HK-2 (cell line): ENCODE data around the gene ACSM2A.
"Not testable (repeated sequence)": the region's sequence is repeated elsewhere in the genome, so short reads cannot be mapped to it uniquely, and the experiment has no call there.

Experiments
- DNase-seq: peaks from one replicate; pipeline ENCODE4 v3.0.0-alpha.2; 2018; ENCODE audit not compliant: unreplicated experiment

Gene ACSM2A

DNA sequence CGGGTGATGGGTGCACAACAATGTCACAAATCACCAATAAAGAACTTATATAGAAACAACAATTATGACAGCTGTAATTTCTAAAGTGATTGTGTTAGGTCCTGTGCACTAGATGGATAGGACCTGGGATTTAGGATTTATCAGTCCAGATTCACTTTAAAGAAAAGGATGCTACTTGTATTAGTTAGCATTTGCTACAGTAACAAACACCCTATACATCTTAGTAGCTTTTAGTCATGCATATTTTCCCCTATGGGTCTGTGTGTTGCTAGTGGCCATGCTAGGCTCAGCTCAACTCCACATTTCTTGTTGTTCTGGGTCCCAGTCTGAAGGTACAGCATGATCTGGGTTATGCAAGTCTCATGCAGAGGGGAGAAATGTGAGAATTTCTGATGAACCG, 7.9 kb downstream of the ACSM2A start:
- DNase-seq, result not testable (repeated sequence)

DNA sequence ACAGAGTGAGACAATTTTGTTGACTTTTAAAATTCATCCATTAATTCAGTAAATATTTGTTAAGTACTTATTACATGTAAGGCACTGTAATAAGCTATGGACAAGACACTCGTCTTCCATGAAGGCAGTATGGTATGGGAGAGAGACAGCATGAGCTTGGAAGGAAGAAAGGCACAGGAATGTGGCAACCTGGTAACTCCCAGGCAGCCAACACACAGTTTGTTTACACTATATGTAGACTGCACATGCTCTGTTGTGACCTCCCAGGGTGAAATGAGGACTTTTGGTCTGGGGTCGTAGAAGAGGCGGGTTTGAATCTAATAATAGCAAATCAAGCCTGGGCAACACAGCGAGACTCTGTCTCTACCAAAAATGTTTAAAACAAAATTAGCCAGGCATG, 9.0 kb downstream of the ACSM2A start:
- DNase-seq, result not testable (repeated sequence)

DNA sequence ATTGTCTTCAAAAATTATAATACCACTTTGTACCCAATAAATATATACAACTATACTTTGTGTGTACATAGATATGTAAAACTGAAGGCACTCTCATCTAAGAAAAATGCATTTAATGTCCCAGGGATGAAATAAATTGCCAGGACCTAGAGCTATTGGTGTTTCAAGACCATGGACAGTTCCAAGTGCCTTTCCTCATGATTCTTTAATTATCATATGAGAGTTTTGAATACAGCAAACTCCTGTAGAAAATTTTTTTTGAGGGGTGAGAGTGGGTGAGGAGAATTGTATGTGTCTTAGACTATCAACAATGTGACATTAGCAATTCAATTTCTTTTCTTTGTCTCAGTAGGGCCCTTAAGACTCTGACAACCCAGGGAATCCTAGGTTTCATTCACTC, 17.6 kb downstream of the ACSM2A start:
- not testable (repeated sequence) for DNase-seq

DNA sequence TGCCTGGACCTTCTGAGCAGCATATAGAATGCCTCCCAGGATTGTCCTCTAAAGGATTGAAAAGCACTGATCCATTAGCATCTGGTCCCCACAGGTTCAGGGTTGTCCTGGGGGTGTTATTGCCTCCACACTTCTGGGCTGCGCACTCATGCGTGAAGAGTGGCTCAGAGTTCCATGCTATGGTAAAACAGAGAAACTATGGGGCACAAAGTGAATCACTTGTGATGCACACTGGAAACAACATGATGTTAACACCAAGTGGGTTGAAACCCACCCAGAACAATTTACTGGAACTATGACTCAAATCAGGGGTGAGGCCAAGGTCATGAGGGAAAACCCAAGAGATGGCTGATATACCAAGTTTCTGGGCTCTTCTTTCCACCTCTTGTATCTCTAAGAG, 18.6 kb downstream of the ACSM2A start:
- not testable (repeated sequence) for DNase-seq

GRCh38 chr16:20470732-20471131, 19.4 kb downstream of the ACSM2A start:
- not testable (repeated sequence) for DNase-seq

DNA sequence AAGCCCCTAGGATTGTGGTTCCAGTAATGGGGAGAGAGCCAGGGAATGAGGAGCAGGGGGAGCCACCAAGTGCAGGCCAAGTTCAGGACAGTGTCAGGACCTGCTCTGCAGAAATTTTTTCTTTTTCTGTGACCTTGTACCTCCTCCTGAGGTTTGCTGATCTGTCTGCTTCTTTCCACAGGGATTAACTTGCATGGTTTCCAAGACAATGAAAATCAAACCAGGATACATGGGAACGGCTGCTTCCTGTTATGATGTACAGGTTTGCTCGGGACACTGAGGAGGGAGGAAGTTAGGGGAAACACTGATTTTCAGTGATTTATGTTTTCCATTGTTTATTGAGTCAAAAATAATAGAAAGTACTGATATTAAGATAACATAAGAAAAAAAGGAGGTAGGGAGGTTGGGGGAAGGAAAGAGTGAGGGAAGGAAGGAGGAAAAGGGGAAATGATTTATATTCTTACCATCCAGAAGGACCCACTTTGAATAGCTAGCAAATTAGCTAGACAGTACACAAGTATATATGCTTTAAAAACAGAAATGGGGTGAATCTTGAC, 25.9 kb downstream of the ACSM2A start:
- DNase-seq, result not testable (repeated sequence)

DNA sequence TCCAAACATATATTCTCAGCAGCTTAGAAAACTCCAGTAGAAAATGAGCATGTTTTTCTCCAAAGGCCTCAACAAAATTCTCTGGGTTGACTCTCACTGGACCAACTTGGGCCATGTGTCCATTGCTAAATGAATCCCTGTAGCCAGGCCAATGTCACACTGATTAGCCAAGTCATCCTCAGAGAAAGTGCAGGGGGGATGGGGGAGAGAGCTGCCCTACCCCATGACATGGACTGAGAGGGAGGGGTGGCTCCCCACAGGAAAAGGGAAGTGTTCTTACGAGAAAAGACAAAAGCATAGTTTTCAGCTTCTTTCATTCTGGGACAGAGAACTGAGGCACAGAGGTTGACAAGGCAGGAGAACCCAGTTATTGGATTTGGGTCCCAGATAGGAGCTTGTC, 32.7 kb downstream of the ACSM2A start:
- DNase-seq, result not testable (repeated sequence)

DNA sequence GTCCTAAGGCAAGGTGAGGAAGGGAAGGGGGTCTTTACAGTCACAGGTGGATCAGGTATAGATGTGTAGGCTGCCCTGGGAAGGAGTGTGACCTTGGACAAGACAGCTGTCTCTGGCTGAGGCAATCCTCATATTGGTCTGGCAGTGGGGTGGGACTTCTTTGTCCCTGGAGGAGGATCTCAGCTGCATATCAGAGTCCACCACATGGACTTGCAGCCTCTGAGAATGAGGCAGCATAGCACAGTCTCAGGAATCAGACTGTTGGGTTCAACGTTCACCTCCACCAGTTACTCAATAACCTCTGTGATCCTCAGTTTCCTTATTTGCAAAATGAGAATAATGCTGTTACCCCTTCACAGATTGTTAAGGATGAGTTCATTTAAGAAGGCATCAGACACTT, 33.4 kb downstream of the ACSM2A start:
- no peak for DNase-seq

DNA sequence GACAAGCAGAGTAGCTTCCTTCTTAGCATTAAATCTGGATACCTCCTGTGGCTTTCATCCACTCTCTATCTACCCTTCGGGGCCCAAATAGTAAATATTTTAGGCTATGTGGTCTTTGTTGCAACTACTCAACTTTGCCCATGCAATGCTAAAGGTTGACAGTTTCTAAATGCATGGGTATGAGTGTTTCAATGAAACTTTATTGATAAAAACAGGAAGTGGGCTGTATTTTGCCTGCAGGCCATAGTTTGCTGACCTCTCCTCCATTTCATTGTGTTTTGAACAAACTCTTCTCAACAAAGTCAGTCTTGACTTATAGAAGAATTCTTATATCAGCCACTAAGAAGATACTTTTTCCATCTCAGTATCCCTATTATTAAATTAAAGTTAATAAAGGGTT, 34.1 kb downstream of the ACSM2A start:
- no peak for DNase-seq

DNA sequence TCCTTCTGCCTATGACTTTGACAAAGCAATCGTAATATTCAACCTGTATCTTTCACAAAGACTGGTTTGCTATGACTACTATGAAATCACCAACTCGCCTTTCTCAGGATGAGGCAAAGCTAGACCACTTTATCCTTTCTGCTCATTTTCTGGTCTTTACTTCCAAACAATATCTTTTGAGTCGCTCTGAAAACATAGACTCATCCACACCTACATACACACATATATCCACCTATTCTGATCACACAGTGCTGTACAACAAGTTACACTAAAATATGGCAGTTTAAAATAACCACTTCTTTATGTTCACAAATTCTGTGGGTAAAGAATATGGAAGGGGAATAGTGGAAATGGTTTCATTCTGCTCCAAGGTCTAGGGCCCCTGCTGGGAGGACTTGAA, 39.7 kb downstream of the ACSM2A start:
- not testable (repeated sequence) for DNase-seq

DNA sequence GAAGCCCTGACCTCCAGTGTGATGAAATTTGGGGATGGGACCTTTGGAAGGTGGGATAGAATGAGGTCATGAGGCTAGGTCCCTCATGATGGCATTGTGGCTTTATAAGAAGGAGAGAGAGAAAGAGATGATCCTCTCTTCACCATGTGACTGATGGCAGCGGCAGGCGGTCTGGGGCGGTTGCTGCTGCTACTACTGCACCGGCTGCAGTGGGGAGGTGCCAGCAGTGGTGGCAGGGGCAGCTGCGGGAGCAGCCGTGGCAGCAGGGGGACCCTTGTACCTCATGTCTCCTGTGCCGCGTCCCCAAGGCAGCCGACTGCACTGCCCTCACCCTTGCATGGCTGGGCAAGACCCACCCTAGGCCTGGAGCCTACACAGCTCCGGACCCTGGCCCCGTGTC, 40.1 kb downstream of the ACSM2A start:
- DNase-seq, result not testable (repeated sequence)

- no peak for DNase-seq
Measured at GRCh38 chr16:20504418-20504817, 53.1 kb downstream of the ACSM2A start.

GRCh38 chr16:20507280-20507679, 56.0 kb downstream of the ACSM2A start:
- no peak for DNase-seq

DNA sequence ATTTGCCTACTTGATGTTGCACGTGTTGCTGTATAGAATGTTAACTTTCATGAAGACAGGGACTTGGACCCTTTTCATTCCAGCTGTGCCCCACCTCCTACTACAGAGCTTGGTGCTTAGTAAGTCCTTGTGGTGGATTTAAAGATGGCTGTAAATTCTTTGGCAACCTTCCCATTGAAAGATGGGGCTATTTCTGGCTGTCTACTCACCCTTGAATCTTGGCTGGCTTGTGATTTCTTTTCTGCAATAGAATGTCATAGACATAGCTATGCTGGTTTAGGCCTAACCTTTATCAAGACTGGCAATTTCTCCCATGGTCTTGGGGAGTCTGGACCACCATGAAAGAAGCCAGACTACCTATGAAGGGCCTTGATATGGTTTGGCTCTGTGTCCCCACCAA, 59.0 kb downstream of the ACSM2A start:
- DNase-seq, result no peak

DNA sequence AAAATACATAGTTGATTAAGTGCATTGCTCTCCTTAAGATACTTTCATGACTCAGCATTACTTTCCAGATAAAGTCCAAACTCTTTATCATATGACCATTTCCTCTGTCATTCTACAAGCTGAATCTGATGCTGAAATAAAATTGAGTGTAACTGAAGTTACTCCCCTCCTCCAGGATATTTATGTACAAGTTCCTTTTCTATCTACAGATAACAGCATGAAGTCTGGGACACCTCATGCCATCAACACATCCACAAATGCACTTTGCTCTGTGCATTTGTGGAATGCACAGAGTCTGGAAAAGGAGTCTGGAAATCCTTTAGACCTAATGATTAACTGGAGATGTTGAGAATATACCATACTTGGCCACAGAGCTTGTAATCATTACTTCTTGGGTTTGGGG, 64.4 kb downstream of the ACSM2A start:
- DNase-seq, result no peak

DNA sequence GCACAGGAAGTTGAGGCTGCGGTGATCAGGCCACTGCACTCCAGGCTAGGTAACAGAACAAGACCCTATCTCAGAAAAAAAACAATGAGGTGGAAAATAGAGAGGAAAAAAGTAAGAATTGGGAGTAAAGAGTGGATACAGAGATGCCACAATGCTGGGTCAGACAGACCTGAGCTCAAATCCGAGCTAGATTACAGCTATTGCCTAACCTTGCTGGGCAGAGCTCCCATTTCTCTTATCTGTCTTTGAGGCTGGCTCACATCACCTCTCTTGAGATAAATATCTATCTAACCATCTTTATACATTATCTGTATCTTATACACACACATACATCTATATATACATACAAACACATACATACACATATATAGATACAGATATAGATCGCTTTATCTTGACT, 65.8 kb downstream of the ACSM2A start:
- DNase-seq, result no peak

- no peak for DNase-seq
Measured at GRCh38 chr16:20519231-20519630, 67.9 kb downstream of the ACSM2A start.

DNA sequence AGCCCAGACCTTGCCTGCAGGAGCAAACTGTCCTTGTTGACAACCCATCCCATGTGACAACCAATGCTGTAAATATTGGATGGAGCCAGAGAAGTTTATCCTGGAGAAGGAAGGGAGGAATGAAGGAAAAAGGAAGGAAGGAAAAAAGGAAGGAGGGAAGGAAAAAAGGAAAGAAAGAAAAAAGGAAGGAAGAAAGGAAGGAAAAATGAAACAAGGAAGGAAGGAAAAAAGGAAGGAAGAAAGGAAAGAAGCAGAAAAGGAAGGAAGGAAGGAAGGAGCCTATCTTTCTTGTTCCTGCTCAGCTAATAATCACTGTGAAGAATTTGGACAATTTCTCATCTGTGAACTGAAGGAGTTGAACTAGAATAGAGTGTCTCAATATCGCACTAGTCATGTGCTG, 68.8 kb downstream of the ACSM2A start:
- DNase-seq, result no peak

DNA sequence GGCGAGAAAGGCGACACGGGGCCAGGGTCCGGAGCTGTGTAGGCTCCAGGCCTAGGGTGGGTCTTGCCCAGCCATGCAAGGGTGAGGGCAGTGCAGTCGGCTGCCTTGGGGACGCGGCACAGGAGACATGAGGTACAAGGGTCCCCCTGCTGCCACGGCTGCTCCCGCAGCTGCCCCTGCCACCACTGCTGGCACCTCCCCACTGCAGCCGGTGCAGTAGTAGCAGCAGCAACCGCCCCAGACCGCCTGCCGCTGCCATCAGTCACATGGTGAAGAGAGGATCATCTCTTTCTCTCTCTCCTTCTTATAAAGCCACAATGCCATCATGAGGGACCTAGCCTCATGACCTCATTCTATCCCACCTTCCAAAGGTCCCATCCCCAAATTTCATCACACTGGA, 80.5 kb downstream of the ACSM2A start:
- DNase-seq, result not testable (repeated sequence)

GRCh38 chr16:20532284-20532792, 81.0 kb downstream of the ACSM2A start:
- not testable (repeated sequence) for DNase-seq

- not testable (repeated sequence) for DNase-seq
Measured at GRCh38 chr16:20536669-20537068, 85.3 kb downstream of the ACSM2A start.
